HEK293 (cell line): ENCODE data around the gene ZNF804A.

Experiments used
- CTCF ChIA-PET: fragments of 350-600 bp; formaldehyde crosslinking; extraction: SDS; loops from one replicate; lab custom pipeline; 2021; ENCODE audit warnings: antibody characterized with exemption; lab: Yijun Ruan, JAX
- POLR2A ChIA-PET: fragments of 300-600 bp; formaldehyde crosslinking; extraction: SDS; loops from one replicate; lab custom pipeline; 2020; ENCODE audit warnings: antibody characterized with exemption, inconsistent platforms; lab: Yijun Ruan, JAX
- H3K27ac ChIP-seq: fragments of 200-500 bp; sonication (Bioruptor generic); 2 replicates; pipeline ENCODE4 v1.5.1; 2014; ENCODE audit warnings: low read depth, low read length, control low read depth, inconsistent platforms; ENCODE audit errors: extremely low read depth
- H3K36me3 ChIP-seq, 2 experiments: fragments of 200-500 bp in 1 of 2; sonication (Bioruptor generic) in 1 of 2; 1 replicate in 1 of 2; 2 replicates in 1 of 2; pipeline ENCODE4 v1.5.1; 2014 to 2017; ENCODE audit warnings: inconsistent platforms in 2 of 2, low read length in 2 of 2; ENCODE audit not compliant: control insufficient read depth in 2 of 2, insufficient read depth in 1 of 2
- H3K4me1 ChIP-seq: fragments of 200-500 bp; sonication (Bioruptor generic); 2 replicates; pipeline ENCODE4 v1.5.1; 2014; ENCODE audit warnings: mild to moderate bottlenecking, low read length, inconsistent platforms; ENCODE audit not compliant: control insufficient read depth, insufficient read depth
- H3K4me3 ChIP-seq: 2 replicates; pipeline ENCODE4 v1.5.1; 2011; ENCODE audit warnings: low read depth, mild to moderate bottlenecking, control low read depth, low read length, moderate library complexity
- H3K9me3 ChIP-seq: fragments of 200-500 bp; sonication (Bioruptor generic); 2 replicates; pipeline ENCODE4 v1.5.1; 2014; ENCODE audit warnings: low read depth, low read length, inconsistent platforms; ENCODE audit not compliant: control insufficient read depth, insufficient read depth
- FEZF1 ChIP-seq: fragments of 450-650 bp; formaldehyde crosslinking; IDR thresholded peaks from 2 replicates; pipeline ENCODE4 v1.5.1; 2016; ENCODE audit warnings: missing biosample characterization, missing genetic modification characterization
- GLI4 ChIP-seq: fragments of 450-650 bp; formaldehyde crosslinking; IDR thresholded peaks from 2 replicates; pipeline ENCODE4 v1.5.1; 2016; ENCODE audit warnings: missing biosample characterization, missing genetic modification characterization
- GLIS1 ChIP-seq: fragments of 450-650 bp; formaldehyde crosslinking; IDR thresholded peaks from 2 replicates; pipeline ENCODE4 v1.5.1; 2016; ENCODE audit warnings: missing biosample characterization, missing genetic modification characterization
- HOXA7 ChIP-seq: sonication (generic); formaldehyde crosslinking; IDR thresholded peaks from 2 replicates; pipeline ENCODE4 v1.8.1; 2022; ENCODE audit warnings: missing genetic modification reagents, borderline replicate concordance
- KLF10 ChIP-seq: fragments of 450-650 bp; IDR thresholded peaks from 2 replicates; pipeline ENCODE4 v1.5.1; 2018; ENCODE audit warnings: missing biosample characterization, mild to moderate bottlenecking, missing genetic modification characterization
- PRDM1 ChIP-seq: fragments of 450-650 bp; formaldehyde crosslinking; IDR thresholded peaks from 2 replicates; pipeline ENCODE4; 2016; ENCODE audit warnings: missing biosample characterization, missing genetic modification characterization
- SCRT2 ChIP-seq: fragments of 450-650 bp; formaldehyde crosslinking; IDR thresholded peaks from 2 replicates; pipeline ENCODE4 v1.5.1; 2016; ENCODE audit warnings: missing biosample characterization, missing genetic modification characterization
- ZBTB26 ChIP-seq: fragments of 450-650 bp; formaldehyde crosslinking; optimal IDR thresholded peaks from 2 replicates; pipeline ENCODE3; 2016; ENCODE audit warnings: missing biosample characterization, mild to moderate bottlenecking, missing genetic modification characterization
- ZNF133 ChIP-seq: fragments of 450-650 bp; formaldehyde crosslinking; IDR thresholded peaks from 2 replicates; pipeline ENCODE4 v1.5.1; 2016; ENCODE audit warnings: missing biosample characterization, missing genetic modification characterization
- ZNF202 ChIP-seq: fragments of 450-650 bp; formaldehyde crosslinking; IDR thresholded peaks from 2 replicates; pipeline ENCODE4 v1.5.1; 2016; ENCODE audit warnings: missing biosample characterization, missing genetic modification characterization, borderline replicate concordance
- ZNF239 ChIP-seq: fragments of 450-650 bp; formaldehyde crosslinking; IDR thresholded peaks from 2 replicates; pipeline ENCODE4 v1.5.1; 2016; ENCODE audit warnings: missing biosample characterization, missing genetic modification characterization
- ZNF26 ChIP-seq: fragments of 450-650 bp; formaldehyde crosslinking; IDR thresholded peaks from 2 replicates; pipeline ENCODE4 v1.5.1; 2016; ENCODE audit warnings: missing biosample characterization, missing genetic modification characterization
- ZNF391 ChIP-seq: fragments of 450-650 bp; formaldehyde crosslinking; IDR thresholded peaks from 2 replicates; pipeline ENCODE4 v1.5.1; 2016; ENCODE audit warnings: low read depth, missing biosample characterization, missing genetic modification characterization, borderline replicate concordance
- ZNF394 ChIP-seq: fragments of 450-650 bp; formaldehyde crosslinking; IDR thresholded peaks from 2 replicates; pipeline ENCODE4 v1.5.1; 2016; ENCODE audit warnings: missing biosample characterization, missing genetic modification characterization, mild to moderate bottlenecking, moderate library complexity, borderline replicate concordance
- ZNF510 ChIP-seq: fragments of 450-650 bp; formaldehyde crosslinking; IDR thresholded peaks from 2 replicates; pipeline ENCODE4 v1.5.1; 2018; ENCODE audit warnings: mild to moderate bottlenecking, missing genetic modification characterization, missing biosample characterization; ENCODE audit not compliant: insufficient replicate concordance
- ZNF513 ChIP-seq: fragments of 450-650 bp; IDR thresholded peaks from 2 replicates; pipeline ENCODE4 v1.5.1; 2018; ENCODE audit warnings: missing biosample characterization, missing genetic modification characterization
- ZNF621 ChIP-seq: fragments of 450-650 bp; formaldehyde crosslinking; IDR thresholded peaks from 2 replicates; pipeline ENCODE4 v1.5.1; 2017; ENCODE audit warnings: missing biosample characterization, missing genetic modification characterization
- ZNF624 ChIP-seq: fragments of 450-650 bp; formaldehyde crosslinking; IDR thresholded peaks from 2 replicates; pipeline ENCODE4 v1.5.1; 2017; ENCODE audit warnings: missing biosample characterization, missing genetic modification characterization
- ZNF654 ChIP-seq: fragments of 450-650 bp; formaldehyde crosslinking; IDR thresholded peaks from 2 replicates; pipeline ENCODE4 v1.5.1; 2016; ENCODE audit warnings: low read depth, missing biosample characterization, missing genetic modification characterization
- ZNF660 ChIP-seq: fragments of 450-650 bp; IDR thresholded peaks from 2 replicates; pipeline ENCODE4 v1.5.1; 2018; ENCODE audit warnings: missing biosample characterization, mild to moderate bottlenecking, missing genetic modification characterization
- ZNF777 ChIP-seq: fragments of 450-650 bp; formaldehyde crosslinking; IDR thresholded peaks from 2 replicates; pipeline ENCODE4 v1.5.1; 2017; ENCODE audit warnings: missing biosample characterization, missing genetic modification characterization, borderline replicate concordance
- TF ChIP-seq, protein P1 (sequence below): fragments of 450-650 bp; formaldehyde crosslinking; IDR thresholded peaks from 2 replicates; pipeline ENCODE4 v1.5.1; 2016; ENCODE audit warnings: missing biosample characterization, missing genetic modification characterization, borderline replicate concordance

ZNF804A gene

GRCh38 chr2:184824597-184824996 is 226.3 kb downstream of the ZNF804A start:
- no peaks in the 10 kb centered on the region for H3K36me3 ChIP-seq
- no peaks in the 10 kb centered on the region for H3K9me3 ChIP-seq
- no peak overlapping the region for H3K4me3 ChIP-seq
- CTCF ChIA-PET: no interaction called here
- TF ChIP-seq GLI4 (tag by site-specific recombination): no peak
- no peak for TF ChIP-seq ZNF202 (tag by site-specific recombination)
- no peak for TF ChIP-seq ZNF654 (tag by site-specific recombination)
- TF ChIP-seq ZNF624 (tag by site-specific recombination): no peak
- TF ChIP-seq ZNF391 (tag by site-specific recombination): no peak
- no peak for TF ChIP-seq KLF10
- no peak for TF ChIP-seq ZNF777 (tag by site-specific recombination)
- TF ChIP-seq ZNF510: no peak
- TF ChIP-seq ZNF26: no peak
- TF ChIP-seq, protein P1, sequence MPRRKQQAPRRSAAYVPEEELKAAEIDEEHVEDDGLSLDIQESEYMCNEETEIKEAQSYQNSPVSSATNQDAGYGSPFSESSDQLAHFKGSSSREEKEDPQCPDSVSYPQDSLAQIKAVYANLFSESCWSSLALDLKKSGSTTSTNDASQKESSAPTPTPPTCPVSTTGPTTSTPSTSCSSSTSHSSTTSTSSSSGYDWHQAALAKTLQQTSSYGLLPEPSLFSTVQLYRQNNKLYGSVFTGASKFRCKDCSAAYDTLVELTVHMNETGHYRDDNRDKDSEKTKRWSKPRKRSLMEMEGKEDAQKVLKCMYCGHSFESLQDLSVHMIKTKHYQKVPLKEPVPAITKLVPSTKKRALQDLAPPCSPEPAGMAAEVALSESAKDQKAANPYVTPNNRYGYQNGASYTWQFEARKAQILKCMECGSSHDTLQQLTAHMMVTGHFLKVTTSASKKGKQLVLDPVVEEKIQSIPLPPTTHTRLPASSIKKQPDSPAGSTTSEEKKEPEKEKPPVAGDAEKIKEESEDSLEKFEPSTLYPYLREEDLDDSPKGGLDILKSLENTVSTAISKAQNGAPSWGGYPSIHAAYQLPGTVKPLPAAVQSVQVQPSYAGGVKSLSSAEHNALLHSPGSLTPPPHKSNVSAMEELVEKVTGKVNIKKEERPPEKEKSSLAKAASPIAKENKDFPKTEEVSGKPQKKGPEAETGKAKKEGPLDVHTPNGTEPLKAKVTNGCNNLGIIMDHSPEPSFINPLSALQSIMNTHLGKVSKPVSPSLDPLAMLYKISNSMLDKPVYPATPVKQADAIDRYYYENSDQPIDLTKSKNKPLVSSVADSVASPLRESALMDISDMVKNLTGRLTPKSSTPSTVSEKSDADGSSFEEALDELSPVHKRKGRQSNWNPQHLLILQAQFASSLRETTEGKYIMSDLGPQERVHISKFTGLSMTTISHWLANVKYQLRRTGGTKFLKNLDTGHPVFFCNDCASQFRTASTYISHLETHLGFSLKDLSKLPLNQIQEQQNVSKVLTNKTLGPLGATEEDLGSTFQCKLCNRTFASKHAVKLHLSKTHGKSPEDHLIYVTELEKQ: no peak
- H3K27ac ChIP-seq: no peak overlapping the region
- H3K4me1 ChIP-seq: no peaks in the 10 kb centered on the region
- POLR2A ChIA-PET: no interaction called here

DNA sequence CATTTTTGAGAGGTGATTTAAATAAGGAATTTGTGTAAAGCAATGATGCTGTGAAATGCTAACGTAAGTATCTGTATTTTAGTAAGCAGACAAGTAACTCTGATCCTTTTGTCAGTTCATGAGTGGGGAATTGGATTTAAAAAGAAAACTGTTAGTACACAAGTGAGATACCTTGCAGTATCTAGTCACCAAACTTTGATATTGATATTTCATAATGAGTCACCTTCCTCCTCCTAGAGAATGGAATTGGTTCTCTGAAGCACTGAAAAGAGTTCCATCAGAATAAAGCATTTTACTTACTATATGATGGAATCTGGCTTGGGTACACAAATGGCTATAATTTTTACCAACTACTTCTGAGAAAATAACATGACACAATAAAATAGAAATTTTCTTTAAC is 232.2 kb downstream of the ZNF804A start:
- TF ChIP-seq HOXA7 (CRISPR knock-in tag): no peak
- no peak for TF ChIP-seq ZNF394
- Histone ChIP-seq H3K4me3 (no peak overlapping the region), H3K9me3 (no peaks in the 10 kb centered on the region), H3K27ac (no peak overlapping the region), H3K36me3 (no peaks in the 10 kb centered on the region), H3K4me1 (no peaks in the 10 kb centered on the region)
- ChIA-PET CTCF (no interaction called here), POLR2A (no interaction called here)

DNA sequence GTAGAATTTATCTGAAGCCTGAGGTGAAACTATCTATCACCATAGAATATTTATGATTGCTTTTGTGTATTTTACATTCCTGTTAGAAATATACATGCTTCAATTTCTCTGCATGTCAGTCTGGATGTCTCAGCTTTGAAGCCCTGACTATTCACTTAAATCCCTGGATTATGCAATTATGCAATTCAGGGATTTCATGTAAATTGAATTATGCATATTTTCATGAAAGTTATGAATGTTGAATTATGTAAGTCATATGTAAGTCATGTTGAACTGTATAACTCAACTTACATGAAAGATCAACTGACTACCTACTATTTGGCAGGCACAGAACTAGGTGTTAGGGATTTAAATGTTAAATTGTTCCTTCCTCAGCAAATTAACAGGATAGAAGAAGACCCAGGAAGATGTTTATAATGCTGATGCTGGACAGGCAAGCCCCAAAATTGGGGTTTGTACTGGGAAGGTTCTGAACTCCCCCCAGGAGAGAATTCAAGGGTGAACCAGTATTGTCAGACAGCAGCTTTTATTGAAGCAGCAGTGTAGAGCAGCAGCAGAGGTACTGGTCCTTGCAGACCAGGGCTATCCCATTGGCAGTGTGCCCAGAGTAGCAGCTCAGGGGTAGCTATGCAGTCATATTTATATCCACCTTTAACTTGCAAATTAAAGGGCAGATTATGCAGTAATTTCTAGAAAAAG is 236.5 kb downstream of the ZNF804A start:
- Histone ChIP-seq H3K9me3 (no peaks in the 10 kb centered on the region), H3K27ac (no peak overlapping the region), H3K4me1 (no peaks in the 10 kb centered on the region), H3K36me3 (no peaks in the 10 kb centered on the region), H3K4me3 (no peak overlapping the region)
- POLR2A ChIA-PET: no interaction called here
- CTCF ChIA-PET: no interaction called here
- TF ChIP-seq ZNF510 (no peak), SCRT2 (no peak), FEZF1 (no peak), ZBTB26 (tag by site-specific recombination) (no peak), GLIS1 (tag by site-specific recombination) (no peak), ZNF513 (tag by site-specific recombination) (no peak), ZNF660 (tag by site-specific recombination) (no peak), ZNF133 (tag by site-specific recombination) (no peak), ZNF239 (tag by site-specific recombination) (no peak), ZNF621 (tag by site-specific recombination) (no peak), PRDM1 (tag by site-specific recombination) (no peak)
